SU-DHL-6 (cell line): ENCODE results near the gene PKHD1.
"Not testable (repeated sequence)": the region's sequence is repeated elsewhere in the genome, so short reads cannot be mapped to it uniquely, and the experiment has no call there.

Source experiments
- CTCF ChIP-seq: fragments of 200-600 bp; sonication (generic); IDR thresholded peaks from one replicate; pipeline ENCODE4 v1.5.1; 2017; ENCODE audit warnings: antibody characterized with exemption, mild to moderate bottlenecking, low read length, moderate library complexity; ENCODE audit not compliant: insufficient read depth, poor library complexity, severe bottlenecking
- EZH2phosphoT487 ChIP-seq: fragments of 200-600 bp; sonication (generic), shearing (Covaris generic); conservative IDR thresholded peaks from 2 replicates; pipeline ENCODE4 v1.6.1; 2018; ENCODE audit warnings: mild to moderate bottlenecking, antibody characterized with exemption, low read length, moderate library complexity, mixed read lengths

- TF ChIP-seq CTCF, EZH2phosphoT487: not testable (repeated sequence)
Measured at GRCh38 chr6:51922479-51922878, 164.9 kb downstream of the PKHD1 start.
